ENCODE results near the gene C17orf67. TPM values are rescaled to one million over a fixed set of nuclear protein-coding genes. Genes with fewer than 3 reads are reported as not detected.

Gene C17orf67
- total RNA-seq, 1 donor from 2014 or later: 2.7 TPM

GRCh38 chr17:56849131-56849530, 15.4 kb upstream of the C17orf67 start:
- Histone ChIP-seq H3K4me1 (no peaks in the 10 kb centered on the region), H3K27ac (no peak overlapping the region), H3K36me3 (peaks cover 0 to 25% of the 10 kb centered on the region in 2 donors), H3K4me3 (no peak overlapping the region), H3K27me3 (no peaks in the 10 kb centered on the region), H3K9me3 (no peaks in the 10 kb centered on the region)
- intact Hi-C loops (cut with DNase I): no loop called here
- TF ChIP-seq POLR2AphosphoS5 (IDR thresholded peaks at IDR 0.05; ENCODE audit: insufficient read depth in 1 of 2, low read depth in 1 of 2): no peak
- no peak for TF ChIP-seq POLR2A (IDR thresholded peaks at IDR 0.05)
- no peak for TF ChIP-seq CTCF (IDR thresholded peaks at IDR 0.05)
- no peak for DNase-seq (ENCODE audit: extremely low spot score in 2 of 2)

- Histone ChIP-seq H3K27ac (no peak overlapping the region), H3K36me3 (peaks cover 0 to 25% of the 10 kb centered on the region in 2 donors), H3K27me3 (no peaks in the 10 kb centered on the region), H3K4me3 (no peak overlapping the region), H3K9me3 (no peaks in the 10 kb centered on the region), H3K4me1 (no peaks in the 10 kb centered on the region)
- no peak for DNase-seq (ENCODE audit: extremely low spot score in 2 of 2)
- TF ChIP-seq POLR2AphosphoS5 (IDR thresholded peaks at IDR 0.05; ENCODE audit: insufficient read depth in 1 of 2, low read depth in 1 of 2) (no peak), CTCF (IDR thresholded peaks at IDR 0.05) (no peak), POLR2A (IDR thresholded peaks at IDR 0.05) (no peak)
- intact Hi-C loops (cut with DNase I): no loop called here
These were observed 13.4 kb upstream of the C17orf67 start for GRCh38 chr17:56847106-56847505.

GRCh38 chr17:56845934-56846333, 12.2 kb upstream of the C17orf67 start:
- no peak for DNase-seq (ENCODE audit: extremely low spot score in 2 of 2)
- H3K36me3 ChIP-seq: peaks cover 0 to 26% of the 10 kb centered on the region in 2 donors
- no peak overlapping the region for H3K4me3 ChIP-seq
- no peak overlapping the region for H3K27ac ChIP-seq
- H3K27me3 ChIP-seq: no peaks in the 10 kb centered on the region
- TF ChIP-seq POLR2AphosphoS5 (IDR thresholded peaks at IDR 0.05; ENCODE audit: insufficient read depth in 1 of 2, low read depth in 1 of 2): no peak
- H3K9me3 ChIP-seq: no peaks in the 10 kb centered on the region
- intact Hi-C loops (cut with DNase I): no loop called here
- H3K4me1 ChIP-seq: no peaks in the 10 kb centered on the region

- no peak overlapping the region for H3K27ac ChIP-seq
- H3K4me1 ChIP-seq: peaks cover 9% of the 10 kb centered on the region
- H3K27me3 ChIP-seq: no peaks in the 10 kb centered on the region
- intact Hi-C loops (cut with DNase I): no loop called here
- H3K9me3 ChIP-seq: no peaks in the 10 kb centered on the region
- H3K4me3 ChIP-seq: no peak overlapping the region
- DNase-seq (ENCODE audit: extremely low spot score in 2 of 2): no peak
- TF ChIP-seq POLR2A (IDR thresholded peaks at IDR 0.05): no peak
- TF ChIP-seq CTCF (IDR thresholded peaks at IDR 0.05): no peak
- TF ChIP-seq POLR2AphosphoS5 (IDR thresholded peaks at IDR 0.05; ENCODE audit: insufficient read depth in 1 of 2, low read depth in 1 of 2): no peak
- peaks cover 0 to 7% of the 10 kb centered on the region in 2 donors for H3K36me3 ChIP-seq
These were observed 8.9 kb upstream of the C17orf67 start for GRCh38 chr17:56842577-56842976.

- no peak overlapping the region for H3K4me3 ChIP-seq
- no peaks in the 10 kb centered on the region for H3K9me3 ChIP-seq
- H3K36me3 ChIP-seq: peaks cover 0 to 7% of the 10 kb centered on the region in 2 donors
- H3K4me1 ChIP-seq: peaks cover 36% of the 10 kb centered on the region
- no peak for TF ChIP-seq POLR2AphosphoS5 (IDR thresholded peaks at IDR 0.05; ENCODE audit: insufficient read depth in 1 of 2, low read depth in 1 of 2)
- TF ChIP-seq POLR2A (IDR thresholded peaks at IDR 0.05): no peak
- TF ChIP-seq CTCF (IDR thresholded peaks at IDR 0.05): no peak
- H3K27me3 ChIP-seq: no peaks in the 10 kb centered on the region
- H3K27ac ChIP-seq: no peak overlapping the region
- intact Hi-C loops (cut with DNase I): no loop called here
- DNase-seq (ENCODE audit: extremely low spot score in 2 of 2): no peak
These were observed 5.0 kb upstream of the C17orf67 start for GRCh38 chr17:56838687-56839086.

GRCh38 chr17:56835264-56835585, 1.5 kb upstream of the C17orf67 start:
- no peaks in the 10 kb centered on the region for H3K36me3 ChIP-seq
- H3K9me3 ChIP-seq: no peaks in the 10 kb centered on the region
- no peaks in the 10 kb centered on the region for H3K27me3 ChIP-seq
- intact Hi-C loops (cut with DNase I): no loop called here
- H3K4me1 ChIP-seq: peaks cover 57% of the 10 kb centered on the region
- DNase-seq (ENCODE audit: extremely low spot score in 2 of 2): no peak
- TF ChIP-seq CTCF (IDR thresholded peaks at IDR 0.05) (no peak), POLR2A (IDR thresholded peaks at IDR 0.05) (no peak), POLR2AphosphoS5 (IDR thresholded peaks at IDR 0.05; ENCODE audit: insufficient read depth in 1 of 2, low read depth in 1 of 2) (no peak)
- H3K4me3 ChIP-seq: peak overlapping the region; percentile 82 to 93
- peak overlapping the region; percentile 97 for H3K27ac ChIP-seq
